ENCODE data around the gene ADPRHL1.

- no peak for TF ChIP-seq CTCF (IDR thresholded peaks at IDR 0.05; ENCODE audit: low read depth, low read length, poor library complexity, severe bottlenecking)
- no peak for TF ChIP-seq EZH2phosphoT487 (IDR thresholded peaks at IDR 0.05; ENCODE audit: borderline replicate concordance, low read length)
Observed at GRCh38 chr13:113367771-113368170, 85.5 kb downstream of the ADPRHL1 start.
